ENCODE results near the gene DOCK4. TPM values are rescaled to one million over a fixed set of nuclear protein-coding genes. Genes with fewer than 3 reads are reported as not detected.

The DOCK4 gene
- total RNA-seq, 4 donors from 2014 or later, result 30.8 to 49.8 (median 37.2) TPM

- DNase-seq (ENCODE audit: low spot score in 2 of 2), result no peak
- no peaks in the 10 kb centered on the region for H3K36me3 ChIP-seq
- no peak overlapping the region for H3K27ac ChIP-seq
- TF ChIP-seq POLR2A (IDR thresholded peaks at IDR 0.05) (no peak), CTCF (IDR thresholded peaks at IDR 0.05) (no peak), EP300 (IDR thresholded peaks at IDR 0.05) (no peak)
- H3K4me3 ChIP-seq, result no peak overlapping the region
- H3K27me3 ChIP-seq, result no peaks in the 10 kb centered on the region
- 90 to 98% methylated on average over 1 of the region's 1 CpG for WGBS, 2 donors
- peaks cover 0 to 24% (median 6%) of the 10 kb centered on the region in 4 donors for H3K4me1 ChIP-seq
- no peaks in the 10 kb centered on the region for H3K9me3 ChIP-seq
Measured at GRCh38 chr7:112156412-112156811, 49.8 kb downstream of the DOCK4 start.

- DNase-seq (ENCODE audit: low spot score in 2 of 2), result no peak
- H3K9me3 ChIP-seq, result no peaks in the 10 kb centered on the region
- no peak overlapping the region for H3K27ac ChIP-seq
- TF ChIP-seq CTCF (IDR thresholded peaks at IDR 0.05) (no peak), EP300 (IDR thresholded peaks at IDR 0.05) (no peak), POLR2A (IDR thresholded peaks at IDR 0.05) (no peak)
- no peak overlapping the region for H3K4me3 ChIP-seq
- WGBS, 2 donors, result 66 to 84% methylated on average over 4 of the region's 4 CpGs
- H3K36me3 ChIP-seq, result no peaks in the 10 kb centered on the region
- no peaks in the 10 kb centered on the region for H3K27me3 ChIP-seq
- H3K4me1 ChIP-seq, result peaks cover 0 to 12% (median 5%) of the 10 kb centered on the region in 4 donors
Measured at GRCh38 chr7:112154690-112155089, 51.5 kb downstream of the DOCK4 start.

GRCh38 chr7:112152186-112152585, 54.0 kb downstream of the DOCK4 start:
- no peak for DNase-seq (ENCODE audit: low spot score in 2 of 2)
- Histone ChIP-seq H3K4me1 (peaks cover 0 to 8% (median 3%) of the 10 kb centered on the region in 4 donors), H3K27ac (no peak overlapping the region), H3K36me3 (no peaks in the 10 kb centered on the region), H3K27me3 (no peaks in the 10 kb centered on the region), H3K4me3 (no peak overlapping the region), H3K9me3 (no peaks in the 10 kb centered on the region)
- WGBS, 2 donors, result 54 to 74% methylated on average over 2 of the region's 2 CpGs
- TF ChIP-seq EP300 (IDR thresholded peaks at IDR 0.05) (no peak), CTCF (IDR thresholded peaks at IDR 0.05) (no peak), POLR2A (IDR thresholded peaks at IDR 0.05) (no peak)

GRCh38 chr7:112150823-112151641, 55.2 kb downstream of the DOCK4 start:
- no peaks in the 10 kb centered on the region for H3K9me3 ChIP-seq
- H3K4me1 ChIP-seq, result peaks cover 0 to 8% (median 3%) of the 10 kb centered on the region in 4 donors
- no peaks in the 10 kb centered on the region for H3K36me3 ChIP-seq
- 65 to 73% methylated on average over 5 of the region's 5 CpGs for WGBS, 2 donors
- peak overlapping the region in 1 of 4 donors; percentile 10 for H3K27ac ChIP-seq
- H3K27me3 ChIP-seq, result no peaks in the 10 kb centered on the region
- DNase-seq (ENCODE audit: low spot score in 2 of 2), result no peak
- no peak for TF ChIP-seq EP300 (IDR thresholded peaks at IDR 0.05)
- TF ChIP-seq POLR2A (IDR thresholded peaks at IDR 0.05), result no peak
- TF ChIP-seq CTCF (IDR thresholded peaks at IDR 0.05), result no peak
- no peak overlapping the region for H3K4me3 ChIP-seq

GRCh38 chr7:112149734-112150133, 56.5 kb downstream of the DOCK4 start:
- no peak for DNase-seq (ENCODE audit: low spot score in 2 of 2)
- WGBS, 2 donors, result 72 to 88% methylated on average over 2 of the region's 2 CpGs
- Histone ChIP-seq H3K27ac (no peak overlapping the region), H3K4me3 (no peak overlapping the region), H3K27me3 (no peaks in the 10 kb centered on the region), H3K4me1 (peaks cover 0 to 11% (median 3%) of the 10 kb centered on the region in 4 donors), H3K36me3 (no peaks in the 10 kb centered on the region), H3K9me3 (no peaks in the 10 kb centered on the region)
- TF ChIP-seq CTCF (IDR thresholded peaks at IDR 0.05) (no peak), POLR2A (IDR thresholded peaks at IDR 0.05) (no peak), EP300 (IDR thresholded peaks at IDR 0.05) (no peak)
